ENCODE data around the gene UTP25.
"Not testable (repeated sequence)": the region's sequence is repeated elsewhere in the genome, so short reads cannot be mapped to it uniquely, and the experiment has no call there.

Gene UTP25

GRCh38 chr1:209895709-209896108, 67.9 kb downstream of the UTP25 start:
- no peak overlapping the region for H3K4me3 ChIP-seq (ENCODE audit: low read length)
- peak; percentile 69 for DNase-seq (ENCODE audit: low read depth)
- no peak for TF ChIP-seq CTCF (conservative IDR thresholded peaks at IDR 0.05; ENCODE audit: low read length)

GRCh38 chr1:209896346-209896745, 68.6 kb downstream of the UTP25 start:
- no peak overlapping the region for H3K4me3 ChIP-seq (ENCODE audit: low read length)
- DNase-seq (ENCODE audit: low read depth): peak; percentile 36
- TF ChIP-seq CTCF (conservative IDR thresholded peaks at IDR 0.05; ENCODE audit: low read length): no peak

GRCh38 chr1:209898271-209898670, 70.5 kb downstream of the UTP25 start:
- DNase-seq (ENCODE audit: low read depth); H3K4me3 ChIP-seq (ENCODE audit: low read length): not testable (repeated sequence)

GRCh38 chr1:209898851-209899250, 71.1 kb downstream of the UTP25 start:
- DNase-seq (ENCODE audit: low read depth); H3K4me3 ChIP-seq (ENCODE audit: low read length): not testable (repeated sequence)

- DNase-seq (ENCODE audit: low read depth): no peak
- TF ChIP-seq CTCF (conservative IDR thresholded peaks at IDR 0.05; ENCODE audit: low read length): 0 out of 2 replicates have a peak, but pooled peaks have one; percentile 25
- no peak overlapping the region for H3K4me3 ChIP-seq (ENCODE audit: low read length)
These were observed 72.2 kb downstream of the UTP25 start for GRCh38 chr1:209899948-209900347.

- TF ChIP-seq CTCF (conservative IDR thresholded peaks at IDR 0.05; ENCODE audit: low read length): no peak
- no peak overlapping the region for H3K4me3 ChIP-seq (ENCODE audit: low read length)
- peak; percentile 71 for DNase-seq (ENCODE audit: low read depth)
These were observed 73.0 kb downstream of the UTP25 start for GRCh38 chr1:209900734-209901133.

- no peak overlapping the region for H3K4me3 ChIP-seq (ENCODE audit: low read length)
- no peak for DNase-seq (ENCODE audit: low read depth)
- no peak for TF ChIP-seq CTCF (conservative IDR thresholded peaks at IDR 0.05; ENCODE audit: low read length)
These were observed 73.4 kb downstream of the UTP25 start for GRCh38 chr1:209901211-209901610.

GRCh38 chr1:209904774-209905173, 77.0 kb downstream of the UTP25 start:
- not testable (repeated sequence) for H3K4me3 ChIP-seq (ENCODE audit: low read length); DNase-seq (ENCODE audit: low read depth)
